HepG2 (cell line): Measurements from ENCODE around the gene ZCCHC24. TPM values are rescaled to one million over a fixed set of nuclear protein-coding genes. Genes with fewer than 3 reads are reported as not detected.

Experiments
- AGO1 ChIP-seq: fragments of 200-400 bp; formaldehyde crosslinking; IDR thresholded peaks from 2 replicates; pipeline ENCODE4 v1.6.1; 2017; ENCODE audit warnings: mild to moderate bottlenecking, low read depth, low read length, moderate library complexity; ENCODE audit not compliant: poor library complexity, severe bottlenecking
- FOXO1 ChIP-seq: sonication (generic); formaldehyde crosslinking; IDR thresholded peaks from 2 replicates; pipeline ENCODE4 v1.4.0; 2020; ENCODE audit warnings: missing genetic modification reagents
- HNRNPLL ChIP-seq: fragments of 200-400 bp; formaldehyde crosslinking; IDR thresholded peaks from 2 replicates; pipeline ENCODE4 v1.6.1; 2017; ENCODE audit warnings: mild to moderate bottlenecking, low read depth, low read length; ENCODE audit not compliant: poor library complexity, severe bottlenecking
- HOXA5 ChIP-seq: sonication (generic); formaldehyde crosslinking; IDR thresholded peaks from 2 replicates; pipeline ENCODE4 v1.4.0; 2020; ENCODE audit warnings: missing genetic modification reagents
- ISL2 ChIP-seq: sonication (generic); formaldehyde crosslinking; IDR thresholded peaks from 2 replicates; pipeline ENCODE4 v1.5.0; 2020; ENCODE audit warnings: missing genetic modification reagents
- NFKB2 ChIP-seq: sonication (generic); formaldehyde crosslinking; IDR thresholded peaks from 2 replicates; pipeline ENCODE4 v1.4.0; 2020; ENCODE audit warnings: missing genetic modification reagents, borderline replicate concordance
- POLR2G ChIP-seq: fragments of 200-400 bp; formaldehyde crosslinking; IDR thresholded peaks from 2 replicates; pipeline ENCODE4 v1.6.1; 2018; ENCODE audit warnings: mild to moderate bottlenecking, low read depth, low read length, moderate library complexity
- SIX1 ChIP-seq: sonication (generic); formaldehyde crosslinking; IDR thresholded peaks from 2 replicates; pipeline ENCODE4 v1.4.0; 2020; ENCODE audit warnings: missing genetic modification reagents, borderline replicate concordance
- SNAPC2 ChIP-seq: sonication (generic); formaldehyde crosslinking; IDR thresholded peaks from 2 replicates; pipeline ENCODE4 v1.8.1; 2022; ENCODE audit warnings: mild to moderate bottlenecking, missing genetic modification reagents
- ZNF343 ChIP-seq: sonication (generic); formaldehyde crosslinking; IDR thresholded peaks from 2 replicates; pipeline ENCODE4 v1.4.0; 2020; ENCODE audit warnings: mild to moderate bottlenecking, missing genetic modification reagents
- ZNF775 ChIP-seq: sonication (generic); formaldehyde crosslinking; IDR thresholded peaks from 2 replicates; pipeline ENCODE4 v1.4.0; 2020; ENCODE audit warnings: missing genetic modification reagents, mild to moderate bottlenecking, moderate library complexity, borderline replicate concordance
- polyA plus RNA-seq, 8 experiments: library from polyadenylated mRNA; depleted of rRNA in 3 of 8; stranded (reverse) in 7 of 8; unstranded in 1 of 8; fragments of >200 nt; fragmentation: Illumina TruSeq in 4 of 8; extraction: Trizol in 4 of 8; gene quantifications; 2 replicates each; pipeline versions ENCODE4 v1.2.1 to v1.2.3, GENCODE V29; 2011 to 2016; ENCODE audit warnings: low read depth in 4 of 8, missing spikeins in 1 of 8, mixed read lengths in 1 of 8; ENCODE audit not compliant: insufficient read depth in 1 of 8
- total RNA-seq, 5 experiments: library from RNA; depleted of rRNA; stranded (reverse); fragments of >200 nt; fragmentation: Illumina TruSeq; extraction: Trizol; gene quantifications; 2 replicates each; pipeline ENCODE4 v1.2.3, GENCODE V29; 2016; ENCODE audit warnings: low read depth in 1 of 5
- TF ChIP-seq, protein P1 (sequence below): IDR thresholded peaks from 2 replicates; pipeline ENCODE4 v1.6.1; 2012; ENCODE audit warnings: low read depth, low read length, improper control_type of control experiment
- TF ChIP-seq, protein P2 (sequence below): sonication (generic); formaldehyde crosslinking; IDR thresholded peaks from 2 replicates; pipeline ENCODE4 v1.4.0; 2020; ENCODE audit warnings: missing genetic modification reagents

Gene ZCCHC24
- total and polyA plus RNA-seq, 2 of the 13 experiments (the other 11 are each of a cell fraction or from before 2014, with no cell fraction given) = 3.1 to 7.9 TPM

DNA sequence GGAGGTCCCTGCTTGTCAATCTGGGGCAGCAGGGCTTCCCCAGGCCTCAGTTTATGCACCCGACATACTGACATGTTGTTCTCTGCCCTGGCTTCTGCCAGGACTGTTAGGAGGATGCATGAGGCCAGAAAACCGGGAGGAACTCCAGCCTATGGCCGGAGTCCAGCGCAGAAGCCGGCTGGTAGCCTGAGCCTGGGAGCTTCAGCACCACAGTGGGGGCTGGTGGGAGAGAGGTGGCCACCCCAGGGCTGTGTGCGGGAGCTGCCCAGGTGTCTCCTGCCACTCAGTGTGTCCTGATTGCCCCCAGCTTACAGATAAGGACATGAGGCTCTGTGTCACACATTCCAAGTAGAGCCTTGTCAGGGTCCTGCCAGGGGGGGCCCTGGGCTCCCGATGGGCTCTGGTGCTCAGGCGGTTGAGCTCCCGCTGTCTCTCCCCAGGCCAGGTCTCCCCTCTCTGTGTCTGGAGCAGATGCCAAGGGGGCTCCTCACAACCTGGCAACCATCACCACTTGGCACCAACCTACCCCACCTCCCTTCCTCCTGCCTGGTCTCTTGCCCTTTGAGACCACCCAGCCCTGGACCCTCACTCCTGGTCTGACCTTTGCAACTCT is 65.8 kb downstream of the ZCCHC24 start (continued):
- TF ChIP-seq, protein P1, sequence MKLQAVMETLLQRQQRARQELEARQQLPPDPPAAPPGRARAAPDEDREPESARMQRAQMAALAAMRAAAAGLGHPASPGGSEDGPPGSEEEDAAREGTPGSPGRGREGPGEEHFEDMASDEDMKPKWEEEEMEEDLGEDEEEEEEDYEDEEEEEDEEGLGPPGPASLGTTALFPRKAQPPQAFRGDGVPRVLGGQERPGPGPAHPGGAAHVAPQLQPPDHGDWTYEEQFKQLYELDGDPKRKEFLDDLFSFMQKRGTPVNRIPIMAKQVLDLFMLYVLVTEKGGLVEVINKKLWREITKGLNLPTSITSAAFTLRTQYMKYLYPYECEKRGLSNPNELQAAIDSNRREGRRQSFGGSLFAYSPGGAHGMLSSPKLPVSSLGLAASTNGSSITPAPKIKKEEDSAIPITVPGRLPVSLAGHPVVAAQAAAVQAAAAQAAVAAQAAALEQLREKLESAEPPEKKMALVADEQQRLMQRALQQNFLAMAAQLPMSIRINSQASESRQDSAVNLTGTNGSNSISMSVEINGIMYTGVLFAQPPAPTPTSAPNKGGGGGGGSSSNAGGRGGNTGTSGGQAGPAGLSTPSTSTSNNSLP = no peak
- TF ChIP-seq HOXA5 (CRISPR knock-in tag) = 0 out of 2 replicates have a peak, but pooled peaks have one; percentile 30
- TF ChIP-seq ZNF775 (CRISPR knock-in tag) = no peak
- 0 out of 2 replicates have a peak, but pooled peaks have one; percentile 28 for TF ChIP-seq SNAPC2
- no peak for TF ChIP-seq SIX1
- TF ChIP-seq NFKB2 (CRISPR knock-in tag) = peak; percentile 54; the same call in 1 of the 2 replicates
- TF ChIP-seq ISL2 (CRISPR knock-in tag) = 0 out of 2 replicates have a peak, but pooled peaks have one; percentile 6
- TF ChIP-seq FOXO1 = no peak
- TF ChIP-seq ZNF343 (CRISPR knock-in tag) = 0 out of 2 replicates have a peak, but pooled peaks have one; percentile 68
- peak; percentile 30; the same call in 1 of the 2 replicates for TF ChIP-seq POLR2G
- peak; percentile 59 for TF ChIP-seq HNRNPLL
- TF ChIP-seq, protein P2, sequence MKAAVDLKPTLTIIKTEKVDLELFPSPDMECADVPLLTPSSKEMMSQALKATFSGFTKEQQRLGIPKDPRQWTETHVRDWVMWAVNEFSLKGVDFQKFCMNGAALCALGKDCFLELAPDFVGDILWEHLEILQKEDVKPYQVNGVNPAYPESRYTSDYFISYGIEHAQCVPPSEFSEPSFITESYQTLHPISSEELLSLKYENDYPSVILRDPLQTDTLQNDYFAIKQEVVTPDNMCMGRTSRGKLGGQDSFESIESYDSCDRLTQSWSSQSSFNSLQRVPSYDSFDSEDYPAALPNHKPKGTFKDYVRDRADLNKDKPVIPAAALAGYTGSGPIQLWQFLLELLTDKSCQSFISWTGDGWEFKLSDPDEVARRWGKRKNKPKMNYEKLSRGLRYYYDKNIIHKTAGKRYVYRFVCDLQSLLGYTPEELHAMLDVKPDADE (CRISPR knock-in tag) = 0 out of 2 replicates have a peak, but pooled peaks have one; percentile 41
- peak; percentile 32 for TF ChIP-seq AGO1
